K562 (cell line): Measurements from ENCODE around the gene EPHB4. TPM values are rescaled to one million over a fixed set of nuclear protein-coding genes. Genes with fewer than 3 reads are reported as not detected.

Experiments used
- CLOCK ChIP-seq: fragments of 250-450 bp; sonication (Bioruptor Pico); IDR thresholded peaks from 2 replicates; pipeline ENCODE4 v1.4.0; 2020; ENCODE audit warnings: mild to moderate bottlenecking, moderate library complexity, borderline replicate concordance
- CTBP1 ChIP-seq: fragments of 450-650 bp; IDR thresholded peaks from 2 replicates; pipeline ENCODE4 v1.6.1; 2016; ENCODE audit warnings: borderline replicate concordance
- E2F8 ChIP-seq: fragments of 450-650 bp; IDR thresholded peaks from 2 replicates; pipeline ENCODE4 v1.7.1; 2018; ENCODE audit warnings: mild to moderate bottlenecking, low read depth; ENCODE audit not compliant: partially characterized antibody
- ESRRA ChIP-seq: fragments of 450-650 bp; IDR thresholded peaks from 2 replicates; pipeline ENCODE4 v1.6.1; 2014; ENCODE audit warnings: low read depth, mild to moderate bottlenecking, moderate library complexity, borderline replicate concordance
- KAT8 ChIP-seq: fragments of 450-650 bp; IDR thresholded peaks from 2 replicates; pipeline ENCODE4 v1.6.1; 2016; ENCODE audit warnings: low read depth, mild to moderate bottlenecking
- MYNN ChIP-seq, 2 experiments: sonication (generic); formaldehyde crosslinking in 1 of 2; IDR thresholded peaks; 2 replicates each; pipeline versions ENCODE4 v1.5.0 to v1.6.1; 2016 to 2020; ENCODE audit warnings: antibody characterized with exemption in 1 of 2, missing genetic modification reagents in 1 of 2
- NFE2 ChIP-seq: IDR thresholded peaks from 2 replicates; pipeline ENCODE4 v1.6.1; 2014; ENCODE audit warnings: antibody characterized with exemption, low read depth
- RB1 ChIP-seq: fragments of 450-650 bp; IDR thresholded peaks from 2 replicates; pipeline ENCODE4 v1.6.1; 2017; ENCODE audit warnings: low read depth, mild to moderate bottlenecking
- RBBP5 ChIP-seq: fragments of 200-600 bp; sonication (generic); IDR thresholded peaks from 2 replicates; pipeline ENCODE4 v1.6.1; 2012; ENCODE audit warnings: borderline replicate concordance, mild to moderate bottlenecking, low read length, control low read depth, inconsistent platforms; ENCODE audit not compliant: insufficient read depth, poor library complexity, severe bottlenecking
- SMARCB1 ChIP-seq: IDR thresholded peaks from 2 replicates; pipeline ENCODE4 v1.6.1; 2011; ENCODE audit warnings: improper control_type of control experiment, low read depth; ENCODE audit not compliant: insufficient read length
- XRCC3 ChIP-seq: fragments of 450-650 bp; IDR thresholded peaks from 2 replicates; pipeline ENCODE4 v1.6.1; 2017; ENCODE audit warnings: mild to moderate bottlenecking, moderate library complexity
- ZBTB17 ChIP-seq: fragments of 450-650 bp; formaldehyde crosslinking; IDR thresholded peaks from 2 replicates; pipeline ENCODE4 v1.4.0; 2020; ENCODE audit warnings: mild to moderate bottlenecking
- ZNF3 ChIP-seq: fragments of 250-450 bp; sonication (Bioruptor Pico); IDR thresholded peaks from 2 replicates; pipeline ENCODE4 v1.5.0; 2021; ENCODE audit warnings: mild to moderate bottlenecking, moderate library complexity
- ZNF639 ChIP-seq, 2 experiments: fragments of 200-800 bp in 1 of 2; sonication (Bioruptor generic) in 1 of 2; sonication (generic) in 1 of 2; formaldehyde crosslinking in 1 of 2; IDR thresholded peaks in 1 of 2; conservative IDR thresholded peaks in 1 of 2; 2 replicates each; pipeline versions ENCODE4 v1.5.0 to v1.6.1; 2016 to 2020; ENCODE audit warnings: missing compliant biosample characterization in 1 of 2, missing genetic modification characterization in 1 of 2, missing genetic modification reagents in 1 of 2
- polyA plus RNA-seq, 8 experiments: library from polyadenylated mRNA; depleted of rRNA in 4 of 8; stranded (reverse) in 5 of 8; unstranded in 3 of 8; fragments of >200 nt; fragmentation: Nextera tagmentation in 2 of 8; fragmentation: Illumina TruSeq in 1 of 8; extraction: Ambion mirVana in 2 of 8; extraction: Trizol in 1 of 8; gene quantifications; 2 replicates each; pipeline versions ENCODE4 v1.2.1 to v1.2.3, GENCODE V29; 2011 to 2014; ENCODE audit warnings: inconsistent platforms in 1 of 8, missing spikeins in 1 of 8
- total RNA-seq, 7 experiments: library from RNA; depleted of rRNA in 6 of 7; stranded (reverse); fragments of >200 nt in 6 of 7; fragmentation: Illumina TruSeq in 2 of 7; extraction: Trizol in 2 of 7; gene quantifications; 2 replicates each; pipeline versions ENCODE4 v1.2.1 to v1.2.3, GENCODE V29; 2011 to 2021; ENCODE audit warnings: low replicate concordance in 1 of 7
- TF ChIP-seq, protein P1 (sequence below): fragments of 250-450 bp; sonication (Bioruptor Pico); IDR thresholded peaks from 2 replicates; pipeline ENCODE4 v1.4.0; 2020

Gene EPHB4
- total and polyA plus RNA-seq, 9 of the 15 experiments (the other 6 are each of a cell fraction or from before 2014, with no cell fraction given): 1.2 to 82.1 (median 37.9) TPM

DNA sequence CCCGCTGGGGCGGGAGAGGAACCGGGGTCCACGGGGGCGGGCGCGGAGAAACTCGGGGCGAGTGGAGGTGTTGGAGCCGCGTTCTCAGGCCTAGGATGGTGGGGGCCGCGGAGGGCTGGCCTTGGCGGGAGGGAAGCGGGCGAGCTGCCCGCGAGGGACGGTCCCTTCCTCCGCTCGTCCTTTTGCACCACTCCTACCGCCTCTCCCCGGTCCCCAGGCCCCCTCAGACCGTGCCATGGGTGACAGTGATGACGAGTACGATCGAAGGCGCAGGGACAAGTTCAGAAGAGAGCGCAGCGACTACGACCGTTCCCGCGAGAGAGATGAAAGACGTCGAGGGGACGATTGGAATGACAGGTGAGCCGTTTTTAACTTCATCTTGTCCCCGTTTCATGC lies 48.0 kb upstream of the EPHB4 start (continued):
- TF ChIP-seq, protein P1, sequence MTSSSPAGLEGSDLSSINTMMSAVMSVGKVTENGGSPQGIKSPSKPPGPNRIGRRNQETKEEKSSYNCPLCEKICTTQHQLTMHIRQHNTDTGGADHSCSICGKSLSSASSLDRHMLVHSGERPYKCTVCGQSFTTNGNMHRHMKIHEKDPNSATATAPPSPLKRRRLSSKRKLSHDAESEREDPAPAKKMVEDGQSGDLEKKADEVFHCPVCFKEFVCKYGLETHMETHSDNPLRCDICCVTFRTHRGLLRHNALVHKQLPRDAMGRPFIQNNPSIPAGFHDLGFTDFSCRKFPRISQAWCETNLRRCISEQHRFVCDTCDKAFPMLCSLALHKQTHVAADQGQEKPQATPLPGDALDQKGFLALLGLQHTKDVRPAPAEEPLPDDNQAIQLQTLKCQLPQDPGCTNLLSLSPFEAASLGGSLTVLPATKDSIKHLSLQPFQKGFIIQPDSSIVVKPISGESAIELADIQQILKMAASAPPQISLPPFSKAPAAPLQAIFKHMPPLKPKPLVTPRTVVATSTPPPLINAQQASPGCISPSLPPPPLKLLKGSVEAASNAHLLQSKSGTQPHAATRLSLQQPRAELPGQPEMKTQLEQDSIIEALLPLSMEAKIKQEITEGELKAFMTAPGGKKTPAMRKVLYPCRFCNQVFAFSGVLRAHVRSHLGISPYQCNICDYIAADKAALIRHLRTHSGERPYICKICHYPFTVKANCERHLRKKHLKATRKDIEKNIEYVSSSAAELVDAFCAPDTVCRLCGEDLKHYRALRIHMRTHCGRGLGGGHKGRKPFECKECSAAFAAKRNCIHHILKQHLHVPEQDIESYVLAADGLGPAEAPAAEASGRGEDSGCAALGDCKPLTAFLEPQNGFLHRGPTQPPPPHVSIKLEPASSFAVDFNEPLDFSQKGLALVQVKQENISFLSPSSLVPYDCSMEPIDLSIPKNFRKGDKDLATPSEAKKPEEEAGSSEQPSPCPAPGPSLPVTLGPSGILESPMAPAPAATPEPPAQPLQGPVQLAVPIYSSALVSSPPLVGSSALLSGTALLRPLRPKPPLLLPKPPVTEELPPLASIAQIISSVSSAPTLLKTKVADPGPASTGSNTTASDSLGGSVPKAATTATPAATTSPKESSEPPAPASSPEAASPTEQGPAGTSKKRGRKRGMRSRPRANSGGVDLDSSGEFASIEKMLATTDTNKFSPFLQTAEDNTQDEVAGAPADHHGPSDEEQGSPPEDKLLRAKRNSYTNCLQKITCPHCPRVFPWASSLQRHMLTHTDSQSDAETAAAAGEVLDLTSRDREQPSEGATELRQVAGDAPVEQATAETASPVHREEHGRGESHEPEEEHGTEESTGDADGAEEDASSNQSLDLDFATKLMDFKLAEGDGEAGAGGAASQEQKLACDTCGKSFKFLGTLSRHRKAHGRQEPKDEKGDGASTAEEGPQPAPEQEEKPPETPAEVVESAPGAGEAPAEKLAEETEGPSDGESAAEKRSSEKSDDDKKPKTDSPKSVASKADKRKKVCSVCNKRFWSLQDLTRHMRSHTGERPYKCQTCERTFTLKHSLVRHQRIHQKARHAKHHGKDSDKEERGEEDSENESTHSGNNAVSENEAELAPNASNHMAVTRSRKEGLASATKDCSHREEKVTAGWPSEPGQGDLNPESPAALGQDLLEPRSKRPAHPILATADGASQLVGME (CRISPR knock-in tag): 0 out of 2 replicates have a peak, but pooled peaks have one; percentile 85
- TF ChIP-seq SMARCB1 (peak; percentile 43), E2F8 (no peak), XRCC3 (no peak), ZNF3 (no peak), MYNN (IDR thresholded peaks at IDR 0.05) (no peak), MYNN (CRISPR knock-in tag; IDR thresholded peaks at IDR 0.05) (peak; percentile 26; the same call in 1 of the 2 replicates), NFE2 (no peak), KAT8 (no peak), RB1 (0 out of 2 replicates have a peak, but pooled peaks have one; percentile 9), CLOCK (CRISPR knock-in tag) (no peak), ZNF639 (CRISPR knock-in tag; conservative IDR thresholded peaks at IDR 0.05 in 1 of 2, IDR thresholded peaks at IDR 0.05 in 1 of 2) (peak in 1 of 2 experiments; percentile 19; a peak in 1 of 4 replicates), ZBTB17 (CRISPR knock-in tag) (0 out of 2 replicates have a peak, but pooled peaks have one; percentile 24), RBBP5 (peak; percentile 57), ESRRA (no peak), CTBP1 (no peak)
